Activated T-helper 1 cell treated with anti-CD3 and anti-CD28 coated beads, Interleukin-2, amount 50 U/mL, for 16 hours (primary cell): ENCODE measurements around the gene MARS2.
"Not testable (repeated sequence)": the region's sequence is repeated elsewhere in the genome, so short reads cannot be mapped to it uniquely, and the experiment has no call there.

Experiments used
- DNase-seq, 2 donors: peaks; one replicate each; pipeline ENCODE4 v3.0.0-alpha.2; 2020; ENCODE audit warnings: low read depth in 1 of 2, low spot score in 1 of 2

The MARS2 gene

DNA sequence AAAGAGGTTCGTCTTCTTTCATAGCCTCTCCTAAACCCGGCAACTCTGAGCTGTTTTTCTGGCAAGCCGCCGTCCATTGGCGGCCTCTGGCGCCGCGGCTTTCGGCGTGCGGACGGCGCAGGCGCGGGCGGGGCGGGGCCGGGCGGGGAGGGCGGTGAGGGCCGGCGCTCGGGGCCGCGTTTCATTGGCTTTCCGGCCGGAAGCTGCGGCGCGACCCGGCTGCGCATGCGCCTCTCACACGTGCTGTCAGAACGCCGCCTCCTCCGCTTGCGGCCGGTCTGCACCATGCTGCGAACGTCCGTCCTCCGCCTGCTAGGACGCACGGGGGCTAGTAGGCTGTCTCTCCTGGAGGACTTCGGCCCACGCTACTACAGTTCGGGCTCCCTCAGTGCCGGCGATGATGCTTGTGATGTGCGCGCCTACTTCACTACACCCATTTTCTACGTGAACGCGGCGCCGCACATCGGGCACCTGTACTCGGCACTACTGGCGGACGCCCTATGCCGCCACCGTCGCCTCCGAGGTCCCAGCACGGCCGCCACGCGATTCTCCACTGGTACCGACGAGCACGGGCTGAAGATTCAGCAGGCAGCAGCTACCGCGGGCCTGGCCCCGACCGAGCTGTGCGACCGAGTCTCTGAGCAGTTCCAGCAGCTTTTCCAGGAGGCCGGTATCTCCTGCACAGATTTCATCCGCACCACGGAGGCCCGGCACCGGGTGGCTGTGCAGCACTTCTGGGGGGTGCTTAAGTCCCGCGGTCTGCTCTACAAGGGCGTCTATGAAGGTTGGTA, at the start of gene MARS2:
MARS2 (plus strand) TSS at position 249 of the 791 bp plus-strand sequence; CDS start at position 286, 37 bp downstream.
- DNase-seq = peak; percentile 82 to 92

DNA sequence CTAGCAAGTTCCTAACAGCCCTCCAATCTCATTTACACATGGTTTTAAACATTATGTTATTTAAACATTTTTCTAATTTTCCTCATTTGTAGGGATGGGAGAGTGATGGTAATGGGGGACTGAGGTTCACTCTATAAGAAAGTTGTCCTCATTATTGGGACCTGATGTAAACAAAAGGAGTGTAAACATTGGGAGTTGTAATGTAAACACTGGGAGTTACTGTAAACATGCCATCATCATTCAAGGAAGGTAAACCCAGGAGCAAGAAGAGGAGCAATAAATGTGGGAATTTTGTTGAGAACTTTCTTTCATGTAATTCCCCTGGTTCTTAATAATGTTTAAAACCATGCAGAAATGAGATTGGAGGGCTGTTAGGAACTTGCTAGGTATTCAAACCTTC, 47.6 kb upstream of the MARS2 start:
- DNase-seq = no peak

DNA sequence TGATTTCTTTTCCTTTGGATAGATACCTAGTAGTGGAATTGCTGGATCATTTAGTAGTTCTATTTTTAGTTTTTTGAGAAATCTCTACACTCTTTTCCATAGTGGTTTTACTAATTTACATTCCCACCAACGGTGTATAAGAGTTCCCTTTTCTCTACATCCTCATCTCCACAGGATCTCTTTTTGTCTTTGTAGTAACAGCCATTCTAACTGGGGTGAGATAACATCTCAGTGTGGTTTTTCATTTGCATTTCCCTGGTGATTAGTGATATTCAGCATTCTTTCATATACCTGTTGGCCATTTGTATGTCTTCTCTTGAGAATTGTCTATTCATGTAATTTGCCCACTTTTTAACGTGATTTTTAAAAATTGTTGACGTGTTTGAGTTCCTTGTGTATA, 43.5 kb upstream of the MARS2 start:
- no peak for DNase-seq

DNA sequence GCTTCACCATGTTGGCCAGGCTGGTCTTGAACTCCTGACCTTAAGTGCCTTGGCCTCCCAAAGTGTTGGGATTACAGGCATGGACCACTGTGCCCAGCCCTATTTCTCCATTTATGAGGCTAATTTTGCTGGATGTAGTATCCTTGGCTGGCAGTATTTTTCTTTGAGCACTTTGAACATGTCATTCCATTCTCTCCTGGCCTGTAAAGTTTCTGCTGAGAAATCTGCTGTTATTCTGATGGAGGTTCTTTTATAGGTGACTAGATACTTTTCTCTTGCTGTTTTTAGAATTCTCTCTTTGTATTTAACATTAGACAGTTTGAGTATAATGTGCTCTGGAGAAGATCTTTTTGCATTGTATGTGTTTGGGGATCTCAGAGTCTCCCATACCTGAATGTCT, 38.9 kb upstream of the MARS2 start:
- DNase-seq = no peak

DNA sequence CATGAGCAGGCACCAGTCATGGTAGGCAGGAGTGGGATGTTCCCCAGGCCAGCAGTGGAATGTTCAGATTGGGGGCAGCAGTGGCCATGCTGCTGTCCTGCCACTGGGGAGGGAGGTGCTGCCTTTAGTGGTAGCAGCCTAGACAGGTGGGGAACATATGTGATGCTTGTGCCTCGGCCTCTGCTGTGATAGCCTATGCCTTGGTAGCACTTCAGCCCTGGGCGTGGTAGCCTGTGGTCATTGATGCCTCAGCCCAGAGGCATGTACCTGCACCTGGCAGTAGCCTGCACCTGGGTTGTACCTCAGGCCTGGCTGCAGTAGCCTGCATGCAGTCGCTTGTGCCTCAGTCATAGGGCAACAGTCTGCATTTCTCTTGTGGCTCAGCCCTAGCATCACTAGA, 36.9 kb upstream of the MARS2 start:
- no peak for DNase-seq

DNA sequence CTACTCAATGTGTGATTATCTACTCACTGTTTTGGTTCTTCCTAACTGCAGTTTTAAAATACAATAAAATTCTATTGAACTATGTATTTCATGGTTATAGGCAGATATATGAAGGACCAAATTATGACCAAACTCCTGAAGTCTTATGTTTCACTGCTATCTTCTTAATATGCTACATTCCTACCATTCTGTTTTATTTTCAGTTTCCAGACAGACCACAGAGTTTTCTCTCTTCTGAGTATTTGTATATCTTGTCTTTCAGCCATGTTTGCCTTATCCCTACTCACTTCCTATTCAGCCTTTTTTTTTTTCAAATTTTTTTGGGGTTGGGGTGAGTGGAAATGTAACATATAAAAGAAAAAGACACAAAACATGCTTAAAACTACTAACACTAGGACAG, 36.1 kb upstream of the MARS2 start:
- DNase-seq = no peak

DNA sequence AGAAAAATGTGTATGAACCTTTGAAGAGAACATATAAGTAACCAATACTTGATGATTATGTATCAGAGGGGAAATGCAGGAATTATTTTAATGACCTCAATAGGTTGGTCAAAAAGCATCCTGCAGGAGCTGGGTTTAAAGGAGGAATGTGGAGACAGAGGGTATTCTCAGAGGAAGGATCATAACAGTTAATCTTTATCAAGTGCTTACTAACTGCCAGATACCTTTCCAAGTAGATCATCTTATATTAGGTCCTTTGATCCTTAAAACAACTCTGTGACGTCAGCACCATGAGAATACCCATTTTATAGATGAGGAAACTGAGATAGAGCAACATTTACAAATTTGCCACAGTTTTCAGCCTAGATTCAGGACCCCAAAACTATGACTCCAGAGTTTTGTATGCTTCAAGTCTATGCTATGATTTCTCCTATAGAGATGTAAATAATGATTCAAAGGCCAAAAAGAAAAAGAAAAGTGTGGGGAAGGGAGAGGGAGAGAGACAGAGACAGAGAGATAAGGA, 32.7 kb upstream of the MARS2 start:
- no peak for DNase-seq

DNA sequence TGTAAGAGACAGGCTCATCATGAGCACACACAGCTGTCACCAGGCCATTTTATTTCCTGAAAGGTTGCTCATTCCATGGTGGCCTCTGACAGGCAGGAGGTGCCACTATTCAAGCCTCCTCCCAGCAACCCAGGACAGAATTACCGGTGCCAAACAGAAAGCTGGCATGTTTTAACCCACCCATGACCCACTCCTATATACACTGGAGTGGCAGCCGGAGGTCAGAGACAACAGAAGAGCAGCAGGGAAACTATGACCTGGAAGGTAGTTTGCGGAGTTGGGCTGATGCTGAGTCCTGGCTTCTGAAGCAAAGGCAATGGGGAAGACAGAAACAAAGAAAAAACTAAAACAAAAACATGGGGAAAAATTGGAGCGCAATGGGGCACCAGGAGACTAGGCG, 32.1 kb upstream of the MARS2 start:
- DNase-seq = no peak

DNA sequence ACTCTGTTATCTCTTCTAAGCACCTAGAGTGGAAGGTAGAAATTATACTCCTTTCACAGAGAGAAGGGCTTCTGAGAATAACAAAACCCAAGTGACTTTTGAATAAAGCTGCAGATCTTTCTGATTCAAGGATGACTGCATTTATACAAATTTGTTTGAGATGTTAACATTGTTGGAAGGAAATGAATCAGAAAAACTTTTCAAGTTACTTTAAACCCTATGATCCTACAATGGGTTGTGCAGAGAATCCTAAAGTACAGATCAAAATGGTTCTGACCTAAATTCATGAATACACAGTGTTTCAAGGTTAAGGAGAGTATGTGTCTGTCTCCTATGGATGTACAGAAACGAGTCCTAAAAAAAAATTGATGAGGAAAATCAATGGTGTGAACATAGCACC, 31.6 kb upstream of the MARS2 start:
- no peak for DNase-seq

DNA sequence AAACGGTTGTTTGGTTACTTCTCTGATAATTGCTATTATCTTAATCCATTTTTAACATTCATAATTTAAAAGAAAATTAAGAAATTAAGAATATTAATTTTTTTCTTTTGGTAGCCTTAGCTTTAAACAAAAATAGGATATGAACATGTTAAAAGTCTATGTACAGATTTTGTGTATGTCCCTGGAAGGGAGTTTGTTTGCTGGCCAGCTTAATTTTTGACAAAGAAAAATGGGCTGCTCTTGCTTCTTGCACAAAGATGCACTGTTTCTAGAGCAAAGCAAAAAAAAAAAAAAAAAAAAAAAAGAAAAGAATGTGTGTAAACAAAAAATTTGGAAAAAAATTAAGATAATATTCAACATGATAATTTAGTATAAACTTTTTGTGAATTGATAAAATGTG, 31.1 kb upstream of the MARS2 start:
- DNase-seq = no peak

DNA sequence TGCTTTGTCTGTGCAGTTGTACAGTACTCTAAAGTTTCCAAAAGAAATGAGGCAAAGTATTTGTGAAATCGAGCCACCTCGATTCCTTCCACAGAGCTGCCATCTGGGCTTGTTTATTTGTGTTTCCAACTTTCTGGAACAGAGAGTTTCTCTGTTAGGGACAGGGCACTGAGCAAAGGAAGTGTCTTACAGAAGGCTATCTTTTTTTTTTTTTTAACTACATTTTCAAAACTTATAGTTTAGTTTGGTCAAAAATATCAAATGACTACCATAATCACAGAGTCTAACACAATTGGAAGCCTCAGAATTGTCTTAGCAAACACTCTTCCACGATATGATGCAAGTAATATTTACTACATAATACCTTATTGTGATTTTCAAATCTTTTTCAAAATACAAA, 30.6 kb upstream of the MARS2 start:
- DNase-seq = no peak

DNA sequence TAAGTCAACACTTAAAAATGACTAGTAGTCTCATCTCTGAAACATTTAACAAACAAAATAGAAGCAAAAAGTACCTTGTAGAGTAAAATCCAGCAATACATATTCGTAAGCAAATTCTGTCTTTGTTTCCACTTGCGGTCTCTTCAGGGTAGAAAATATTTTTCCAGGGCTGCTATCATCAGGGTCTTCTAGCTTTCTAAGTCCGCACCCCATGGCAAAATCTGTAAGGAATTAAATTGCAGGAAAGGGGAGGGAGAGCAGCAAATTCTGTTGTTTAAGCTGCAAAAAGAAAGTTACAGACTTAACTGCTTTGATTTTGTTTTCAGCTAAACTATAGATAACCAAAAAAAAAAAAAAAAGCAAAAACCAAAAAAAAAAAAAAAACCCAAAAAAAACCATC, 29.9 kb upstream of the MARS2 start, which contains the start of gene RFTN2:
RFTN2 (minus strand) TSS at position 342 of the 400 bp plus-strand sequence; CDS start at position 213, 129 bp downstream.
- DNase-seq = no peak

DNA sequence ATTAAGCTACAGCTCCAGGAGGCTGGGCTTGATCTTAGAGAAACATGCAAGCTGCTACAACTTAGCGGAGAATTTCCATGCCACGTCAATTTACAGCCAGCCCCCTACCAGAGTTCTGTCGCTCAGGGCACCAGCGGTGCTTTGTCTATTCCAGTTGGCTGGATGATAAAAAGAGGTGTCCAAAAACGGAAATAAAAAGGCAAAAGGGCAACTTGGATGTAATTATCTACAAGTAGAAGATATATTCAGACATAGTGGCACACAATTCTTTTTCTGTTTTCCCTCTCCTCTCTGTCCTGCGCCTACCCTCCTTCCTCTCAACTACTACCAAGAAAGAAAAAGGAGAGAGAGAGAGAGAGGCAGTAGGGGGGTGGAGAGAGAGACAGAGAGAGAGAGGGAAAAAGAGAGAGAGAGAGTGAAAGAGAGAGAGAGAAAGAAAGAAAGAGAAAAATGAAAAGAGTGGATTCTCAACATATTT, 29.4 kb upstream of the MARS2 start:
- DNase-seq = no peak

DNA sequence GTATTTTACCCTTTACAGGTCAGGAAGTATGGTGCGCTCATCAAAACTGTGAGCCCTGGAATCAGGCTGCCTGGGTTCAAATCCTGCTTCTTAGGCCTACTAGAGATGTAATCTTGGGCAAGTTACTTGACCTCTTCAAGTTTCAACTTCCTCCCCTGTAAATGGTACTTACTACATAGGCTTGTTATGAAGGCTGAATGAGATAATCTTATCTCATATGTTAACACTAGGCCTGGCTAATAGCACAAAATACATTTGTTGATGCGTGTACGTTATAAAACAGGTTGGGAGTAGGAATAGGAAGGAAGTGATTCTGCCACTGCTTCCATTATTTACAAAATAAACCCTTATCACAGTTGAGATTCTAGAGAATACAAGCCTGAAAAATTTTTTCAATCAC, 28.1 kb upstream of the MARS2 start:
- DNase-seq = no peak

DNA sequence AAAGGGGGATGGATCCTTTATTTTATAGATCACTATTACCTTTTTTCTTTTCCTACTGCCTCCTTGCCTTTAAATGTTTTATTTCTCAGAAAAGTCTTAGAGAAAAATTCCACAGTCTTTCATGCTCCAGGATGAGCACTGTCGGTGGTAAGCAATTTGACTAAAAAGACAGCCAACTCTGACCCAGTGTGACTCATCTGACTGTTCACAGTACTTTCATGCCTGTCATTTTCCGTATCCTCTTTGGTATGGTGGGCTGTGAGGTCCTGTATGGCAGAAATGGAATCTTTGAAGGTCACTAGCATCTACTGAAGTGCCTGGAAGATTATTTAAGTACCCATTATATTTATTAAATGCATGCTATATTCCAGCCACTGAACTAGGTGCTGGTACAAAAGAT, 27.7 kb upstream of the MARS2 start:
- DNase-seq = no peak

DNA sequence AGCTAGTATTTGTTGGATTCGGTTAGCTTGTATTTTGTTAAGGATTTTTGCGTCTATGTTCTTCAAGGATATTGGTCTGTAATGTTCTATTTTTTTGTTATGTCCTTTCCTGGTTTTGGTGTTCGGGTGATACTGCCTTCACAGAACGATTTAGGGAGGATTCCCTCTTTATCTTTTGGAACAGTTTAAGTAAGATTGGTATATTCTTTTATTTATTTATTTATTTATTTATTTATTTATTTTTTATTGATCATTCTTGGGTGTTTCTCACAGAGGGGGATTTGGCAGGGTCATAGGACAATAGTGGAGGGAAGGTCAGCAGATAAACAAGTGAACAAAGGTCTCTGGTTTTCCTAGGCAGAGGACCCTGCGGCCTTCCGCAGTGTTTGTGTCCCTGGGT, 10.0 kb upstream of the MARS2 start:
- not testable (repeated sequence) for DNase-seq

DNA sequence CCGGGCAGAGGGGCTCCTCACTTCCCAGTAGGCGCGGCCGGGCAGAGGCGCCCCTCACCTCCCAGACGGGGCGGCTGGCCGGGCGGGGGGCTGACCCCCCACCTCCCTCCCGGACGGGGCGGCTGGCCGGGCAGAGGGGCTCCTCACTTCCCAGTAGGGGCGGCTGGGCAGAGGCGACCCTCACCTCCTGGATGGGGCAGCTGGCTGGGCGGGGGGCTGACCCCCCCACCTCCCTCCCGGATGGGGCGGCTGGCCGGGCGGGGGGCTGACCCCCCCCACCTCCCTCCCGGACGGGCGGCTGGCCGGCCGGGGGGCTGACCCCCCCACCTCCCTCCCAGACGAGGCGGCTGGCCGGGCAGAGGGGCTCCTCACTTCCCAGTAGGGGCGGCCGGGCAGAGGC, 9.2 kb upstream of the MARS2 start:
- not testable (repeated sequence) for DNase-seq

DNA sequence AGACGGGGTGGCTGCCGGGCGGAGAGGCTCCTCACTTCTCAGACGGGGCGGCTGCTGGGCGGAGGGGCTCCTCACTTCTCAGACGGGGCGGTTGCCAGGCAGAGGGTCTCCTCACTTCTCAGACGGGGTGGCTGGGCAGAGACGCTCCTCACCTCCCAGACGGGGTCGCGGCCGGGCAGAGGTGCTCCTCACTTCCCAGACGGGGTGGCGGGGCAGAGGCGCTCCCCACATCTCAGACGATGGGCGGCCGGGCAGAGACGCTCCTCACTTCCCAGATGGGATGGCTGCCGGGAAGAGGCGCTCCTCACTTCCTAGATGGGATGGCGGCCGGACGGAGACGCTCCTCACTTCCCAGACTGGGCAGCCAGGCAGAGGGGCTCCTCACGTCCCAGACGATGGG, 8.6 kb upstream of the MARS2 start:
- not testable (repeated sequence) for DNase-seq

DNA sequence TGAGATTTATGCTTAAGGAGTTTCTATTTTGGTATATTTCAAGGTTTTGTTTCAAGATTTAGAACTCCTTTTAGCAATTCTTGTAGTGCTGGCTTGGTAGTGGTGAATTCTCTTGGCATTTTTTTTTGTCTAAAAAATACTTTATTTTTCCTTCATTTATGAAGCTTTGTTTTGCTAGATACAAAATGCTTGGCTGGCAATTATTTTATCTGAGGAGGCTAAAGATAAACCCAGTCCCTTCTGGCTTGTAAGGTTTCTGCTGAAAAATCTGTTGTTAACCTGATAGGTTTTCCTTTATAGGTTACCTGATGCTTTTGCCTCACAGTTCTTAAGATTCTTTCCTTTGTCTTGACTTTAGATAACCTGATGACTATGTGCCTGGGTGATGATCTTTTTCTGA, 5.4 kb upstream of the MARS2 start:
- DNase-seq = not testable (repeated sequence)

DNA sequence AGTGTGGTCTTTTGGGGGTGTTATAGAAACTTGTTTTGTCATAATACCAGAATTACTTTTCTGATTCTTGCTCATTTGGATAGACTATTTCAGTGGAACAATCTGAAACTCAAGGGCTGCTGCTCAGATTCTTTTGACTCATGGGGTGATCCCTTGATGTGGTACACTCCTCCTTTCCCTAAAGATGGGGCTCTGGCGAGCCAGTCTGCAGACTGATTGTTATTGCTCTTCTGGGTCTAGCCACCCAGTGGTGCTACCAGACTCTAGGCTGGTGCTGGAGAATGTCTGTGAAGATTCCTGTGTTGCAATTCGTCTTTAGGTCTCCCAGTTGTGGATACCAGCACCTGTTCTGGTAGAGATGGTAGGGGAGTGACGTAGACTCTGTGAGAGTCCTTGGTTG, 4.2 kb upstream of the MARS2 start:
- DNase-seq = no peak

DNA sequence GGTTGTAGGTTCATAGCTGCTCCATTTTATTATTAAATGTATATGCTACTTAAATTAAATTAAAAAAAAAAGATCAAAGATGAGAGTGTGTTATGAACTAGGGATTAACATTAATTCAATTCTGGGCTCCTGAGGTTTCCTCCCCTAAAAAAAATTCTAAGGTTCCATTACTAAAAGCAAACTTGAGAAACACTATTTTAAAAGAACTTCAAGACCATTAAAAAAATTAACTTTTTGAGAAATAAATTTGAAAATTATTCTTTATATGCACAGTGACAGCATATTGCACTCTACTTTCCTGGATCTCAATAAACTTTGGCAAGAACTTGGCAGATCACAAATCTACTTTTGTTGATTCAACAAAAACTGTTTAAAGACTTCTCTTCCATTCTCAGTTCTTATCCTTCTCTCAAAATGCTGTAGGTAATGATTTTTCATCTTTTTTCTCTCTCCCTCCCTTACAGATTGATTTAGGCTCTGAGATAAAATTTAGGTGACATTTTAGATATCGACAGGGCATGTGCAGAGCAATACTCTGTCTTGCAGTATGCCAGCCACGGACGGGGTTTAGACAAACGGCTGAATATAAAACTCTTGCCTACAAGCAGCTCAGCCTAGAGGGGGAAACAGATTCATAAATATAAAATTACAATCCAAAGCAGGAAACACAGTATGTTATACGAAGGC, 592 bp upstream of the MARS2 start:
- no peak for DNase-seq
